GM08714 (cell line): Measurements from ENCODE around the gene MPDU1.

Experiments
- H3K4me3 ChIP-seq: fragments of 200-500 bp; sonication (Bioruptor generic); 2 replicates; pipeline ENCODE4 v1.5.1; 2014; ENCODE audit warnings: mild to moderate bottlenecking, low read length, inconsistent platforms
- ZNF274 ChIP-seq: IDR thresholded peaks from 2 replicates; pipeline ENCODE4 v1.6.1; 2012; ENCODE audit warnings: mild to moderate bottlenecking, low read depth, low read length

The MPDU1 gene

DNA sequence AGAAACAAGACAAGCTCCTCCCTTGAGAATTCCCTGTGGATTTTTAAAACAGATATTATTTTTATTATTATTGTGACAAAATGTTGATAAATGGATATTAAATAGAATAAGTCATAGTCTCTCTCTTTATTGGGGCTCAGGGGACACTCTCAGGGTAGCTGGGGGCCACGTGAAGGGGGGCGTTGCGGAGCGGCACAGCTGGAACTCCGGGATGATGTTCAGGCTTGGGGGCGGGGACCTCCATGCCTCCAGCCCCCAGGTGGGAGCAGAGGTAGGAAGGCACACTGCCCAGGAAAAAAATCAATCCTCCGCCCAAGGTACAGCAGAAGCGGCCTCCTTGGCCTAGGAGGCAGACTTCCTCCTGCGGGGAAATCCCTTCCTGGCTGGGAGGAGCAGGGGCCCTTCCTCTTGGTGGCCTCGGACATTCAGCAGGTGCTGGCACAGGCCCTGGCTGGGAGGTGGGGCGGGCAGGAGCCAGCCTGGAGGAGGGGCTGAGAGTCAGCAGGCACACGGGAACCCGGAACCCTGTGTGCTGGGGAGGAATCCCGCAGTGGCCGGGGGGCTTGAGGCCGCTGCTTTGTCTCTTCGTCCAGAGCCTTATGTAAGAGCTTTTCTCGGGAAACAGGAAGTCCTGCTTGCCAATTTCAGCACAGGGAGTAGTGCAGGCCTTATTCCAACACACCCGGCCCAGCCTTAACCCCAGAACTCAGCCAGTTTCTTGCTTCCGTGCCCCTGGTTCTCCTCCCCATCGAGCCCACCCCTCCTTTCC, 25.7 kb upstream of the MPDU1 start:
- H3K4me3 ChIP-seq = peak overlapping the region; percentile 43; the same call in 1 of the 2 replicates
- TF ChIP-seq ZNF274 = no peak

DNA sequence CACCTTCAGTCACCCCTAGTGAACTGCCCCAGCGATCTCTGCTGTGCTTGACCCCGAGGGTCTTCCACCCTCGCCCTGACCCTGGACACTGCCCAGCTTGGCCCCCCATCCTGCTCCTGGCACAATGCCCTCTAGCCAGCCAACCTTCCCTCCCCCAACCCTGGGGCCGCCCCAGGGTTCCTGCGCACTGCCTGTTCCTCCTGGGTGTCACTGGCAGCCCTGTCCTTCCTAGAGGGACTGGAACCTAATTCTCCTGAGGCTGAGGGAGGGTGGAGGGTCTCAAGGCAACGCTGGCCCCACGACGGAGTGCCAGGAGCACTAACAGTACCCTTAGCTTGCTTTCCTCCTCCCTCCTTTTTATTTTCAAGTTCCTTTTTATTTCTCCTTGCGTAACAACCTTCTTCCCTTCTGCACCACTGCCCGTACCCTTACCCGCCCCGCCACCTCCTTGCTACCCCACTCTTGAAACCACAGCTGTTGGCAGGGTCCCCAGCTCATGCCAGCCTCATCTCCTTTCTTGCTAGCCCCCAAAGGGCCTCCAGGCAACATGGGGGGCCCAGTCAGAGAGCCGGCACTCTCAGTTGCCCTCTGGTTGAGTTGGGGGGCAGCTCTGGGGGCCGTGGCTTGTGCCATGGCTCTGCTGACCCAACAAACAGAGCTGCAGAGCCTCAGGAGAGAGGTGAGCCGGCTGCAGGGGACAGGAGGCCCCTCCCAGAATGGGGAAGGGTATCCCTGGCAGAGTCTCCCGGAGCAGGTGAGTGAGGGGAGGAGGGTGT, 24.9 kb upstream of the MPDU1 start, which contains the start of gene TNFSF13:
Gene TNFSF13 (plus strand): TSS at position 207 of the 776 bp plus-strand sequence. CDS start 290 bp downstream, at position 497.
- H3K4me3 ChIP-seq = peak within 1 kb of the TSS; percentile 43; the same call in 1 of the 2 replicates
- TF ChIP-seq ZNF274 = no peak

DNA sequence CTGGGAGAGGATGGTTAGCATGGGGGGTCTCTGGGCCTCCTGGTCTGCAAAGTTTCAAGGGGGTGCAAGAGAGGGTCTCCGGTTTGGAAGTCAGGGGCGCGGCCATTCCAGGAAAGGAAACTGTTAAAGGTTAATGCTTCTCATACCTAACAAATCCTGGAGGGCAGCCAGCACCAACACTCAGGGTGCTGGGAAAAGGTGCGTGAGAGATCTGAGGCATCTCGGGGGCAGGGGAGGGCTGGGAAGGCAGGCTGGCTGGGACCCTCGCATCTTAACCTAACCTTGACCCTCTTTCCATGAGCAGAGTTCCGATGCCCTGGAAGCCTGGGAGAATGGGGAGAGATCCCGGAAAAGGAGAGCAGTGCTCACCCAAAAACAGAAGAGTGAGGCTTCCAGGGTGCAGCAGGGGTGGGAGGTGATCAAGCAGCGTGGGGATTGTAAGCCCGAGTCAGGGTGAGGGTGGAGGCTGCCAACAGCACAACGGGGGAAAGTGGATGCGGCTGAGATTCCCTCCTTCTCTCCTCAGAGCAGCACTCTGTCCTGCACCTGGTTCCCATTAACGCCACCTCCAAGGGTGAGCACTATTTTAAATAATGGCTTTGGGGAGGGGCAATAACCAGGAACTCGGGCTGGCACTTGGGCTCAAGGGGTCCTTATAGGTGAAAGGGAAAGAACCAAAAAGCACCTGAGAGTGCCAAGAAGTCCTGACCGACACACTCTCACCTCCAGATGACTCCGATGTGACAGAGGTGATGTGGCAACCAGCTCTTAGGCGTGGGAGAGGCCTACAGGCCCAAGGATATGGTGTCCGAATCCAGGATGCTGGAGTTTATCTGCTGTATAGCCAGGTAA, 24.1 kb upstream of the MPDU1 start:
- H3K4me3 ChIP-seq = peak overlapping the region; percentile 43; the same call in 1 of the 2 replicates

DNA sequence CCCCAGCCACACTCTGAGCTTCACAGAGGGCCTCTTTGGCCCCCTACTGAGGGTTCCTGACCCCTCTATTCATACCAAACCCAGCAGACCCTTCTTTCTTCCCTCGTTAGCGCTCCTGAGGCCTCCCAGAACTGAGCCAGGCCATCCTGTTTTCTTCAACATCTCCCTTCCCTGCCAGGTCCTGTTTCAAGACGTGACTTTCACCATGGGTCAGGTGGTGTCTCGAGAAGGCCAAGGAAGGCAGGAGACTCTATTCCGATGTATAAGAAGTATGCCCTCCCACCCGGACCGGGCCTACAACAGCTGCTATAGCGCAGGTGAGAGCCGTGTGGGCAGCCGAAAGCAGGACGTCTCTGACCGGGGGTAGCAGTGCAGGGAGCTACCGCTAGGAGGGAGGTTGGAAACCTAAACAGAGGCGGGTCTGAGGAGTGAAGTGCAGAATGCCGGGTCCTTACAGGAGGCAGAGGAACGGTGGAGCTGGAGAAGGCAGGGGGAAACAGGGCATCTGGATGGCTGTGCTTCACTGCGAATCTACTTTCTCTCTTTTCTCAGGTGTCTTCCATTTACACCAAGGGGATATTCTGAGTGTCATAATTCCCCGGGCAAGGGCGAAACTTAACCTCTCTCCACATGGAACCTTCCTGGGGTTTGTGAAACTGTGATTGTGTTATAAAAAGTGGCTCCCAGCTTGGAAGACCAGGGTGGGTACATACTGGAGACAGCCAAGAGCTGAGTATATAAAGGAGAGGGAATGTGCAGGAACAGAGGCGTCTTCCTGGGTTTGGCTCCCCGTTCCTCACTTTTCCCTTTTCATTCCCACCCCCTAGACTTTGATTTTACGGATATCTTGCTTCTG, 23.3 kb upstream of the MPDU1 start:
- H3K4me3 ChIP-seq = no peak overlapping the region; the same call in 1 of the 2 replicates
- no peak for TF ChIP-seq ZNF274

More for the DNA sequence above, 24.1 kb upstream of the MPDU1 start:
- TF ChIP-seq ZNF274 = no peak

DNA sequence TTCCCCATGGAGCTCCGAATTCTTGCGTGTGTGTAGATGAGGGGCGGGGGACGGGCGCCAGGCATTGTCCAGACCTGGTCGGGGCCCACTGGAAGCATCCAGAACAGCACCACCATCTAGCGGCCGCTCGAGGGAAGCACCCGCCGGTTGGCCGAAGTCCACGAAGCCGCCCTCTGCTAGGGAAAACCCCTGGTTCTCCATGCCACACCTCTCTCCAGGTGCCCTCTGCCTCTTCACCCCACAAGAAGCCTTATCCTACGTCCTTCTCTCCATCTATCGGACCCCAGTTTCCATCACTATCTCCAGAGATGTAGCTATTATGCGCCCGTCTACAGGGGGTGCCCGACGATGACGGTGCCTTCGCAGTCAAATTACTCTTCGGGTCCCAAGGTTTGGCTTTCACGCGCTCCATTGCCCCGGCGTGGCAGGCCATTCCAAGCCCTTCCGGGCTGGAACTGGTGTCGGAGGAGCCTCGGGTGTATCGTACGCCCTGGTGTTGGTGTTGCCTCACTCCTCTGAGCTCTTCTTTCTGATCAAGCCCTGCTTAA, 22.6 kb upstream of the MPDU1 start:
- TF ChIP-seq ZNF274 = no peak
- H3K4me3 ChIP-seq = peak overlapping the region; percentile 93

DNA sequence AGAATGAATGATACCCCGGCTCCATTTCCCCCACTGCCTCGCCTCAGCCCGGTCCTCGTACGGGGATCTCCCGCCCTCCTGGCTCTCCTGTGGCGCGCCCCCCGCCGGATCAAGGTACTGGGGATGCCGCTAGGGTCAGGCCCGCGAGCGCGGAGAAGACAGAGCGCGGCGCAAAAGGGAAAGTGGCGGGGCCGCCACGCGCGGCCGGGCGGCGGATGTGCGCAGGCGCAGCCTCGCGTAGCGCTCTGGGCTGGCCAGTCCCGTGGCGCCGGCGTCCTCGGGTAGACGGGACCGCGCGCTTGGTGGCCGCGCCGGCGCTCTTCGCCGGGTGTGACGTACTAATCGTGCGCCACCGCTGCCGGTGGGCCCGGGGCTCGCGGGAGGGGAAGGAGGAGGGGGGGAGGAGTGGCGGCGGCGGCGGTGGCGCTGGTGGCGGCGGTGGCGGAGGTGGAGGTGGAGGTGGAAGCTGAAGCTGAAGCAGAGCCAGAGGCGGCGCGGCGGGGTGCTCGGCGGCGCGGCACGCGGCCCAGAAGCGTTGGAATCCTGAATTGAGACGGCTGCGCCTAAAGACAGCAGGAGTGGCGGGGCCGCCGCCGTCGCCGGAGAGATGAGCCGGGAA, 22.0 kb upstream of the MPDU1 start, which contains the start of gene SENP3:
Gene SENP3 (plus strand): TSS at position 331 of the 619 bp plus-strand sequence. CDS start 1,158 bp downstream, outside the sequence.
- TF ChIP-seq ZNF274 = no peak
- peak within 1 kb of the TSS; percentile 93 for H3K4me3 ChIP-seq

DNA sequence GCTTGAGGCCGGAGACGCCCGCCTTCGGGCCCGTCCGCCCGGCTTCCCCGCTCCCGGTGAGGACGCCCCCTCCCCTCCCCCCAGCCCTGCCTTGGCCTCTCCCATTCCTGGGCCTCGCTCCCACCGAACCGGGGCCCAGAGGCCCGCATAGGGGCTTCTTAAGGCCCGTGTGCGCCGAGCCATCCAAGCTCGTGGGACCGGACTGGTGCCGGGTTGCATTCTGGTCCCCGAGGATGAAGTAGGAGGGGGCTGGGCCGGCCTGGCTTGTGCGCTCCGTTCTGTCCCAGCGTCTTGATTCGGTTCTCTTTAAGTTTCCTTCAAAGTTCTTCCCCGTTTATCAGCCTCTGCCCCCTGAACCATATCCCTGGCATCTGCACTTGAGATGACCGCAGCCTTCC, 21.4 kb upstream of the MPDU1 start:
- no peak for TF ChIP-seq ZNF274
- H3K4me3 ChIP-seq = peak overlapping the region; percentile 93

DNA sequence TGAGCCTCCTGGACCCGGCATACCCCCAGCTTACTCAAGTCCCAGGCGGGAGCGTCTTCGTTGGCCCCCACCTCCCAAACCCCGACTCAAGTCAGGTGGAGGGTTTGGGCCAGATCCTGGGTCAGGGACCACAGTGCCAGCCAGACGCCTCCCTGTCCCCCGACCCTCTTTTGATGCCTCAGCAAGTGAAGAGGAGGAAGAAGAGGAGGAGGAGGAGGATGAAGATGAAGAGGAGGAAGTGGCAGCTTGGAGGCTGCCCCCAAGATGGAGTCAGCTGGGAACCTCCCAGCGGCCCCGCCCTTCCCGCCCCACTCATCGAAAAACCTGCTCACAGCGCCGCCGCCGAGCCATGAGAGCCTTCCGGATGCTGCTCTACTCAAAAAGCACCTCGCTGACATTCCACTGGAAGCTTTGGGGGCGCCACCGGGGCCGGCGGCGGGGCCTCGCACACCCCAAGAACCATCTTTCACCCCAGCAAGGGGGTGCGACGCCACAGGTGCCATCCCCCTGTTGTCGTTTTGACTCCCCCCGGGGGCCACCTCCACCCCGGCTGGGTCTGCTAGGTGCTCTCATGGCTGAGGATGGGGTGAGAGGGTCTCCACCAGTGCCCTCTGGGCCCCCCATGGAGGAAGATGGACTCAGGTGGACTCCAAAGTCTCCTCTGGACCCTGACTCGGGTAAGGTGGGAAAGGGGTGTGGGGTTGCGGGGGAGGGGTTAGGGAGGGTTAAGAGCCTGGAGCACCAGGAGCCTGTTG, 20.4 kb upstream of the MPDU1 start:
- peak overlapping the region; percentile 93; the same call in 1 of the 2 replicates for H3K4me3 ChIP-seq
- no peak for TF ChIP-seq ZNF274

DNA sequence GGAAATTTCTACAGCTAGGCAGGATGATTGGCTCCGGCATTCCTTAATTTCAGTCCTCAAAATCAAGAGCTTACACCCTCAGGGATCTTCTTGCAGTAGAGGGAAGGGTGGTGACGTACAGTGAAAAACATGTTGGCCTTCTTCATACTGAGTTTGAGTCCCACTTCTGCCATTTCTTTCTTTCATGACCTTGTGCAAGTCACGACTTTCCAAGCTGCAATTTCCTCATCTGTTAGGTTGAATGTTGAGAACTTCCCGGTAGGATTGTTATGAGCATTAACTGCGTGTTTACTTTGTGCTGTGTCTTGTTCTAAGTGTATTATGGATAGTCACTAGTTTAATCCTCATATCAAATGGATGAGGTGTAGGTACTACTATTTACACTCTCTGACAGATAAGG, 14.1 kb upstream of the MPDU1 start:
- no peak for TF ChIP-seq ZNF274
- H3K4me3 ChIP-seq = no peak overlapping the region

DNA sequence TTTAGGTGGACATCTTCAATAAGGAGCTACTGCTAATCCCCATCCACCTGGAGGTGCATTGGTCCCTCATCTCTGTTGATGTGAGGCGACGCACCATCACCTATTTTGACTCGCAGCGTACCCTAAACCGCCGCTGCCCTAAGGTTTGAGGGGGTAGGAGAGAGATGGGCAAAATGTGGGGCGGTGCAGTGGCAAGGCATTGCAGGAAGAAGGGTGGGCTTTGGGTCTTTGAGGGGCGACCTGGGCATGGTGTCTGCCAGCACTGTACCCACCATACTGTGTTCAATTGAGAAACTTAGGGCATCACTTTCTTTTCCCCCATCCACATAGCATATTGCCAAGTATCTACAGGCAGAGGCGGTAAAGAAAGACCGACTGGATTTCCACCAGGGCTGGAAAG, 13.3 kb upstream of the MPDU1 start:
- TF ChIP-seq ZNF274 = no peak

DNA sequence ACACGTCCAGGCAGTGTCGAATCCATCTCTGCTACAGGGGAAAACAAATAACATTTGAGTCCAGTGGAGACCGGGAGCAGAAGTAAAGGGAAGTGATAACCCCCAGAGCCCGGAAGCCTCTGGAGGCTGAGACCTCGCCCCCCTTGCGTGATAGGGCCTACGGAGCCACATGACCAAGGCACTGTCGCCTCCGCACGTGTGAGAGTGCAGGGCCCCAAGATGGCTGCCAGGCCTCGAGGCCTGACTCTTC, 11.4 kb upstream of the MPDU1 start:
- TF ChIP-seq ZNF274 = no peak
- H3K4me3 ChIP-seq = peak overlapping the region; percentile 78

More for the DNA sequence above, 13.3 kb upstream of the MPDU1 start:
- H3K4me3 ChIP-seq = no peak overlapping the region
